ENCODE measurements around the gene TTLL8. TPM values are rescaled to one million over a fixed set of nuclear protein-coding genes. Genes with fewer than 3 reads are reported as not detected.
A peak's percentile ranks its signal among the peaks of the same experiment; 100 is the strongest.

TTLL8 gene
- total RNA-seq, 1 experiment from 2014 or later: not detected

GRCh38 chr22:50032109-50032871 is 25.8 kb downstream of the TTLL8 start:
- DNase-seq (ENCODE audit: low read depth, low spot score) (no peak), ATAC-seq (no peak)
- Histone ChIP-seq H3K4me1 (ENCODE audit: control insufficient read depth, insufficient read depth, low read length) (peaks cover 9% of the 10 kb centered on the region), H3K27ac (ENCODE audit: low read length) (no peak overlapping the region), H3K4me3 (ENCODE audit: low read depth in 2 of 2, low read length in 2 of 2) (no peak overlapping the region), H3K9me3 (ENCODE audit: control insufficient read depth, insufficient read depth, low read depth, low read length) (no peaks in the 10 kb centered on the region), H3K36me3 (ENCODE audit: control insufficient read depth, insufficient read depth, low read length) (no peaks in the 10 kb centered on the region), H3K27me3 (ENCODE audit: control insufficient read depth, insufficient read depth, low read length) (no peaks in the 10 kb centered on the region)
- in situ Hi-C loops (cut with HindIII; ENCODE audit: low pct_unique_long_range_greater_than_20kb, low sequenced_read_pairs): no loop called here
- no TSS peak for BruUV-seq (replicated peaks)
- intact Hi-C loops (cut with micrococcal nuclease; ENCODE audit: unreplicated experiment): no loop called here
- TF ChIP-seq, protein P1, sequence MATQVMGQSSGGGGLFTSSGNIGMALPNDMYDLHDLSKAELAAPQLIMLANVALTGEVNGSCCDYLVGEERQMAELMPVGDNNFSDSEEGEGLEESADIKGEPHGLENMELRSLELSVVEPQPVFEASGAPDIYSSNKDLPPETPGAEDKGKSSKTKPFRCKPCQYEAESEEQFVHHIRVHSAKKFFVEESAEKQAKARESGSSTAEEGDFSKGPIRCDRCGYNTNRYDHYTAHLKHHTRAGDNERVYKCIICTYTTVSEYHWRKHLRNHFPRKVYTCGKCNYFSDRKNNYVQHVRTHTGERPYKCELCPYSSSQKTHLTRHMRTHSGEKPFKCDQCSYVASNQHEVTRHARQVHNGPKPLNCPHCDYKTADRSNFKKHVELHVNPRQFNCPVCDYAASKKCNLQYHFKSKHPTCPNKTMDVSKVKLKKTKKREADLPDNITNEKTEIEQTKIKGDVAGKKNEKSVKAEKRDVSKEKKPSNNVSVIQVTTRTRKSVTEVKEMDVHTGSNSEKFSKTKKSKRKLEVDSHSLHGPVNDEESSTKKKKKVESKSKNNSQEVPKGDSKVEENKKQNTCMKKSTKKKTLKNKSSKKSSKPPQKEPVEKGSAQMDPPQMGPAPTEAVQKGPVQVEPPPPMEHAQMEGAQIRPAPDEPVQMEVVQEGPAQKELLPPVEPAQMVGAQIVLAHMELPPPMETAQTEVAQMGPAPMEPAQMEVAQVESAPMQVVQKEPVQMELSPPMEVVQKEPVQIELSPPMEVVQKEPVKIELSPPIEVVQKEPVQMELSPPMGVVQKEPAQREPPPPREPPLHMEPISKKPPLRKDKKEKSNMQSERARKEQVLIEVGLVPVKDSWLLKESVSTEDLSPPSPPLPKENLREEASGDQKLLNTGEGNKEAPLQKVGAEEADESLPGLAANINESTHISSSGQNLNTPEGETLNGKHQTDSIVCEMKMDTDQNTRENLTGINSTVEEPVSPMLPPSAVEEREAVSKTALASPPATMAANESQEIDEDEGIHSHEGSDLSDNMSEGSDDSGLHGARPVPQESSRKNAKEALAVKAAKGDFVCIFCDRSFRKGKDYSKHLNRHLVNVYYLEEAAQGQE (IDR thresholded peaks at IDR 0.05; ENCODE audit: insufficient read depth in 1 of 2, low read depth in 2 of 2, low read length in 1 of 2): no peak
- no peak for TF ChIP-seq POLR2AphosphoS5 (IDR thresholded peaks at IDR 0.05; ENCODE audit: low read depth, low read length)
- TF ChIP-seq SIN3A (IDR thresholded peaks at IDR 0.05; ENCODE audit: borderline replicate concordance, insufficient read depth, low read depth, low read length): no peak
- TF ChIP-seq, protein P2, sequence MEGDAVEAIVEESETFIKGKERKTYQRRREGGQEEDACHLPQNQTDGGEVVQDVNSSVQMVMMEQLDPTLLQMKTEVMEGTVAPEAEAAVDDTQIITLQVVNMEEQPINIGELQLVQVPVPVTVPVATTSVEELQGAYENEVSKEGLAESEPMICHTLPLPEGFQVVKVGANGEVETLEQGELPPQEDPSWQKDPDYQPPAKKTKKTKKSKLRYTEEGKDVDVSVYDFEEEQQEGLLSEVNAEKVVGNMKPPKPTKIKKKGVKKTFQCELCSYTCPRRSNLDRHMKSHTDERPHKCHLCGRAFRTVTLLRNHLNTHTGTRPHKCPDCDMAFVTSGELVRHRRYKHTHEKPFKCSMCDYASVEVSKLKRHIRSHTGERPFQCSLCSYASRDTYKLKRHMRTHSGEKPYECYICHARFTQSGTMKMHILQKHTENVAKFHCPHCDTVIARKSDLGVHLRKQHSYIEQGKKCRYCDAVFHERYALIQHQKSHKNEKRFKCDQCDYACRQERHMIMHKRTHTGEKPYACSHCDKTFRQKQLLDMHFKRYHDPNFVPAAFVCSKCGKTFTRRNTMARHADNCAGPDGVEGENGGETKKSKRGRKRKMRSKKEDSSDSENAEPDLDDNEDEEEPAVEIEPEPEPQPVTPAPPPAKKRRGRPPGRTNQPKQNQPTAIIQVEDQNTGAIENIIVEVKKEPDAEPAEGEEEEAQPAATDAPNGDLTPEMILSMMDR (IDR thresholded peaks at IDR 0.05): no peak
- TF ChIP-seq TCF7L2 (IDR thresholded peaks at IDR 0.05; ENCODE audit: low read depth, low read length): no peak
- POLR2A ChIA-PET: no interaction called here
- CTCF ChIA-PET: interaction anchor here (2.6 kb wide), 1 partner anchor 102 kb away, joined by 16 read pairs; no protein-coding TSS in a partner anchor

- no peak for TF ChIP-seq TCF7L2 (IDR thresholded peaks at IDR 0.05; ENCODE audit: low read depth, low read length)
- TF ChIP-seq POLR2AphosphoS5 (IDR thresholded peaks at IDR 0.05; ENCODE audit: low read depth, low read length): no peak
- TF ChIP-seq, protein P2 (IDR thresholded peaks at IDR 0.05): no peak
- TF ChIP-seq, protein P1 (IDR thresholded peaks at IDR 0.05; ENCODE audit: insufficient read depth in 1 of 2, low read depth in 2 of 2, low read length in 1 of 2): peak in 1 of 2 experiments; percentile 36; a peak in 1 of 4 replicates
- TF ChIP-seq SIN3A (IDR thresholded peaks at IDR 0.05; ENCODE audit: borderline replicate concordance, insufficient read depth, low read depth, low read length): no peak
- H3K27me3 ChIP-seq (ENCODE audit: control insufficient read depth, insufficient read depth, low read length): no peaks in the 10 kb centered on the region
- H3K4me3 ChIP-seq (ENCODE audit: low read depth in 2 of 2, low read length in 2 of 2): no peak overlapping the region
- ChIA-PET POLR2A (no interaction called here), CTCF (interaction anchor here (0.6 to 2.6 kb wide), 2 partner anchors 17 to 101 kb away, joined by 4 to 16 read pairs; no protein-coding TSS in a partner anchor)
- BruUV-seq (replicated peaks): no TSS peak
- H3K27ac ChIP-seq (ENCODE audit: low read length): no peak overlapping the region
- ATAC-seq: no peak
- intact Hi-C loops (cut with micrococcal nuclease; ENCODE audit: unreplicated experiment): no loop called here
- no peak for DNase-seq (ENCODE audit: low read depth, low spot score)
- in situ Hi-C loops (cut with HindIII; ENCODE audit: low pct_unique_long_range_greater_than_20kb, low sequenced_read_pairs): no loop called here
- H3K9me3 ChIP-seq (ENCODE audit: control insufficient read depth, insufficient read depth, low read depth, low read length): no peaks in the 10 kb centered on the region
- peaks cover 9% of the 10 kb centered on the region for H3K4me1 ChIP-seq (ENCODE audit: control insufficient read depth, insufficient read depth, low read length)
- no peaks in the 10 kb centered on the region for H3K36me3 ChIP-seq (ENCODE audit: control insufficient read depth, insufficient read depth, low read length)
These were observed 26.7 kb downstream of the TTLL8 start for GRCh38 chr22:50031189-50032091.

All from Panc1 (cell line).